NB4 (cell line): ENCODE data around the gene GSS.

Experiments used
- CTCF ChIP-seq: IDR thresholded peaks from one replicate; pipeline ENCODE4 v1.5.1; 2012; ENCODE audit warnings: low read depth, low read length
- MAX ChIP-seq: IDR thresholded peaks from 2 replicates; pipeline ENCODE4 v1.6.1; 2011; ENCODE audit warnings: low read depth, low read length
- MYC ChIP-seq: IDR thresholded peaks from 2 replicates; pipeline ENCODE4 v1.6.1; 2011; ENCODE audit warnings: low read depth, low read length
- POLR2A ChIP-seq: IDR thresholded peaks from 2 replicates; pipeline ENCODE4 v1.6.1; 2011; ENCODE audit warnings: mild to moderate bottlenecking; ENCODE audit not compliant: insufficient read length; ENCODE audit errors: extremely low read depth

DNA sequence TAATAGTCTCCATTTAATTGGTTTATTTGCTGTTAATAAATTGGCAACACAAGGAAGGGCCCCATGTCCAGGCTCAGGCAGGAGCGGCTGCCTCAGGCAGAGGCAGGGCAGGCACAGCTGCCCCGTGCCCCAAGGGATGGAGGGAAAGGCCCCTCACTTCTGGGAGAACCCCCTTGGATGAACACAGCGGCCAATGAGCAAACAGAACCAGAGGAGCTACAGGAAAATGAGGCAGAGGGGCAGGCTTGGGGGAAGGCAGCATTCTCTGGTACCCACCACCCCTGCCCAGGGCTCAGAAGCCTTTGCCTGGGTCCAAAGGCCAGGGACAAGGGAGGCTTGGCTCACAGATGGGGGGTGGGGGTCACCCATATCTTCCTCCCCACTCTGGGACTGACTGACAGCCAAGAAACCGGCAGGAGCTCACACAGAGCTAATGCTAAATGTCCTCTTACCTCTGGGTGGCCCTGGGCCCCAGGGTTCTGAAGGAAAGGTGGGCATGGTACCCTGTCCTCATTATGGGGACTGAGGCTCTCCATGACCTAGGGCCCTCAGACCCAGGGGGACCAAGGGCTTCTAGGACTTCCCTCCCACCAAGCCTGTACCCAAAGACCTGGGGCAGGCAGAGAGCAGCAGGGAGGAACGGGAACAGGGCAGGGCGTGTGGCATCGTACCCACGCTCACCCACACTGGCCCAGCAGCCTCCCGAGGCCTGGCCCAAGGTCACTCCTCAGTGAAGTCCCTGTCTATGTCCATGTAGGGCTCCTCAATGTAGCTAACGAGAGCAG is 47.0 kb upstream of the GSS start:
- TF ChIP-seq CTCF (peak; percentile 0), POLR2A (no peak), MYC (no peak), MAX (no peak)
